ENCODE results near the gene NLRC3. TPM values are rescaled to one million over a fixed set of nuclear protein-coding genes. Genes with fewer than 3 reads are reported as not detected.

The NLRC3 gene
- total RNA-seq, 1 donor from 2014 or later = 3.2 TPM

DNA sequence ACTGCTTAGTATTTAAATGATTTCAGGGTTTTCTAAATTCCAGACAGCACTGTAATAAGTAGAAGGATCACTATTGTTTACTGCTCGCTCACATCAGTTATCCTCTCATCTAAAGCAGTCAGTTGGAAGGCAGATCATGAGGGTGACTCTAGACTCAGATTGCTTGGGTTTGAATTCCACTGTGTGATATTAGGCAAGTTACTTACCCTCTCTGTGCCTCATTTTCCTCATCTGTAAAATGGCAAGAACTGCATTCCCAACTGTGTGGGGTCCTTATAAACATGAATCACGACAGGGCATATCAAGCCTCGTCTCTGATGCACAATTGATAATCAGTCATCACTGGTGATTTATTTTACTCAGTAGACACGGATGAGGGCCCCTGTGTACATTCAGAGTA is 61.3 kb downstream of the NLRC3 start:
- Mint-ChIP-seq H3K4me3 (ENCODE audit: unreplicated experiment) (no peak overlapping the region), H3K27me3 (ENCODE audit: unreplicated experiment) (peaks cover 1% of the 10 kb centered on the region), H3K36me3 (ENCODE audit: low read depth, unreplicated experiment) (peaks cover 21% of the 10 kb centered on the region), H3K4me1 (ENCODE audit: unreplicated experiment) (peaks cover 4% of the 10 kb centered on the region), H3K27ac (ENCODE audit: unreplicated experiment) (no peak overlapping the region), H3K9me3 (ENCODE audit: unreplicated experiment) (no peaks in the 10 kb centered on the region)
- TF ChIP-seq, protein P1, sequence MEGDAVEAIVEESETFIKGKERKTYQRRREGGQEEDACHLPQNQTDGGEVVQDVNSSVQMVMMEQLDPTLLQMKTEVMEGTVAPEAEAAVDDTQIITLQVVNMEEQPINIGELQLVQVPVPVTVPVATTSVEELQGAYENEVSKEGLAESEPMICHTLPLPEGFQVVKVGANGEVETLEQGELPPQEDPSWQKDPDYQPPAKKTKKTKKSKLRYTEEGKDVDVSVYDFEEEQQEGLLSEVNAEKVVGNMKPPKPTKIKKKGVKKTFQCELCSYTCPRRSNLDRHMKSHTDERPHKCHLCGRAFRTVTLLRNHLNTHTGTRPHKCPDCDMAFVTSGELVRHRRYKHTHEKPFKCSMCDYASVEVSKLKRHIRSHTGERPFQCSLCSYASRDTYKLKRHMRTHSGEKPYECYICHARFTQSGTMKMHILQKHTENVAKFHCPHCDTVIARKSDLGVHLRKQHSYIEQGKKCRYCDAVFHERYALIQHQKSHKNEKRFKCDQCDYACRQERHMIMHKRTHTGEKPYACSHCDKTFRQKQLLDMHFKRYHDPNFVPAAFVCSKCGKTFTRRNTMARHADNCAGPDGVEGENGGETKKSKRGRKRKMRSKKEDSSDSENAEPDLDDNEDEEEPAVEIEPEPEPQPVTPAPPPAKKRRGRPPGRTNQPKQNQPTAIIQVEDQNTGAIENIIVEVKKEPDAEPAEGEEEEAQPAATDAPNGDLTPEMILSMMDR (IDR thresholded peaks at IDR 0.05; ENCODE audit: unreplicated experiment) = no peak
- no peak for DNase-seq (ENCODE audit: low spot score)

DNA sequence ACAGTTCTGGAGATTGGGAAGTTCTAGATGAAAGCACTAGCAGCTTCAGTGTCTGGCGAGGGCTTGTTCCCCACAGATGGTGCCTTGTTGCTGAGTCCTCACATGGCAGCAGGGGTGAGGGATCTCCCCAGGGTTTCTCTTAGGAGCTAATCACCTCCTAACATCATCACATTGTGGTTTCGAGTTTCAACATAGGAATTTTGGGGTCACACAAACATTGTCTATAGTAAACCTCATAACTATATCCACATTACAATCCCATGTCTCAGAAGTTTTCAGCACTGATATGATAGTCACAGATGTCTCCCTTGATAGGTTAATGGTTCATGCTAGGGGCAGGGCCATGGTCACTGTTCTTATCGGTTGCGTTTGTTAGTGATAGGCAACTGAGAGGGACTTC is 62.6 kb downstream of the NLRC3 start:
- Mint-ChIP-seq H3K36me3 (ENCODE audit: low read depth, unreplicated experiment) (peaks cover 25% of the 10 kb centered on the region), H3K4me1 (ENCODE audit: unreplicated experiment) (peaks cover 4% of the 10 kb centered on the region), H3K27me3 (ENCODE audit: unreplicated experiment) (peaks cover 1% of the 10 kb centered on the region), H3K9me3 (ENCODE audit: unreplicated experiment) (no peaks in the 10 kb centered on the region), H3K27ac (ENCODE audit: unreplicated experiment) (no peak overlapping the region), H3K4me3 (ENCODE audit: unreplicated experiment) (no peak overlapping the region)
- DNase-seq (ENCODE audit: low spot score) = no peak
- TF ChIP-seq, protein P1 (IDR thresholded peaks at IDR 0.05; ENCODE audit: unreplicated experiment) = no peak

DNA sequence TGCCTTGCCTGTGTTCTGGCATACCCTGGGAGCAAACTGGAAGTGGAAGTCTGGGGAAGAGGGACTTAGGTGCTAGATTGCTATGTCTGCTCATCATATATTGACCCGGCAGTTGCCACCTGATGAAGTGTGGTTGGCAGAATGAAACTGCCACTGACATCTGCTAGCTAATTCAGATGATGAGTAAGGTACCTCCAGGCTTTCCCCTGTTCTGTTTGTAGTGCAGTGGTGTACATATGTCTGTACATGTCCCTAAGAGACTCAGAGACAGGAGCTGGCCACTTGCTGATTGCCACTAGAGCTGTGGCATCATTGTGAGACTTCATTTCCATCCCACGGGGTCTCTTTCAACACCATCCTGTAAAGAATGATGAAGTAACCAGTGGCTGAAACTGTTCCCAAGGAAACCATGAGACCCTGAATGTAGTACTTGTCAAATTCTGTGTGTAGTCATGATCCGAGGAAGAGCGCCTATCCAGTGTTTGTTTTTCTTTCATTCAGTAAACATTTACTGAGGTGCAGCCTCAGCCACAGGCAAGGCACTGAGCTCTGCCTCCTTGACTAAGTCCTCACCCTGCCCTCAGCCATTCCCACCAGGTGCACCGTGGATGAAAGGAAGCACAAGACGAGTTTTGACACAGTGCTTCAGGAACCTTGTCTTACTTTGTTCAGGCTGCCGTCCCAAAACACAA is 63.2 kb downstream of the NLRC3 start:
- peaks cover 4% of the 10 kb centered on the region for H3K4me1 Mint-ChIP-seq (ENCODE audit: unreplicated experiment)
- no peak overlapping the region for H3K4me3 Mint-ChIP-seq (ENCODE audit: unreplicated experiment)
- H3K9me3 Mint-ChIP-seq (ENCODE audit: unreplicated experiment) = no peaks in the 10 kb centered on the region
- DNase-seq (ENCODE audit: low spot score) = no peak
- H3K36me3 Mint-ChIP-seq (ENCODE audit: low read depth, unreplicated experiment) = peaks cover 20% of the 10 kb centered on the region
- H3K27ac Mint-ChIP-seq (ENCODE audit: unreplicated experiment) = no peak overlapping the region
- TF ChIP-seq, protein P1 (IDR thresholded peaks at IDR 0.05; ENCODE audit: unreplicated experiment) = no peak
- H3K27me3 Mint-ChIP-seq (ENCODE audit: unreplicated experiment) = peaks cover 1% of the 10 kb centered on the region

DNA sequence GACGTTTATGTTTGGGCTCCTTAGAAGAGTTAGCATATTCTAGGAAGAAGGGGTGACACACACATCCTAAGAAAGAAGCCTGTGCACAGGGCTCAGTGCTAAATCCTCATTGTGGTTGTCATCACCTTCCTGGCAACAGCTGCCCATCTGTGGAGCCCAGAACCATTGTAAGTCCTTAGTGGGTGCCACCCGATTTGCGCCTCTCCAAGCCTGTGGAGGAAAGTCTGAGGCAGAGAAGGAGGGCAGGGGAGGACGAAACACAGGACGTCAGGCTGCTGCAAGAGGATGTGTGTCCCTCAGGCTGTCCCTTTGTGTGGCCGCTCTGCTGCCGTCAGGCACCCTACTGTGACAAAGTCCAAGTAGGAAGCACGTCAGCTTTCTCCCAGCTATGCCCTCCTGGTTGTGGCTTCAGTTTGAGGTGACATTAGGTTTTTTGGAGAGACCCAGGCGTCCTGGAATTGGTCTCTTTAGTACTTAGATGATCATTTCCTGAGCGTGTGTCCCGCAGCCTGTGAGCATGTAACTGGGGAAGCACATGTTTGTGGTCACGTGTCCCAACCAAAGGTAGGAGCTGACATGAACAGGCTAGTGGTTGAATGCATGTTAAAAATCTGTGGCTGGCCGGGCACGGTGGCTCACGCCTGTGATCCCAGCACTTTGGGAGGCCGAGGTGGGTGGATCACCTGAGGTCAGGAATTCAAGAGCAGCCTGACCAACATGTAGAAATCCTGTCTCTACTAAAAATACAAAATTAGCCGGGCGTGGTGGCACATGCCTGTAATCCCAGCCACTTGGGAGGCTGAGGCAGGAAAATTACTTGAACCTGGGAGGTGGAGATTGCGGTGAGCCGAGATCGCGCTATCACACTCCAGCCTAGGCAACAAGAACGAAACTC is 65.7 kb downstream of the NLRC3 start:
- Mint-ChIP-seq H3K4me1 (ENCODE audit: unreplicated experiment) (no peaks in the 10 kb centered on the region), H3K36me3 (ENCODE audit: low read depth, unreplicated experiment) (peaks cover 20% of the 10 kb centered on the region), H3K27me3 (ENCODE audit: unreplicated experiment) (no peaks in the 10 kb centered on the region), H3K27ac (ENCODE audit: unreplicated experiment) (no peak overlapping the region), H3K4me3 (ENCODE audit: unreplicated experiment) (no peak overlapping the region), H3K9me3 (ENCODE audit: unreplicated experiment) (no peaks in the 10 kb centered on the region)
- no peak for DNase-seq (ENCODE audit: low spot score)
- TF ChIP-seq, protein P1 (IDR thresholded peaks at IDR 0.05; ENCODE audit: unreplicated experiment) = no peak

DNA sequence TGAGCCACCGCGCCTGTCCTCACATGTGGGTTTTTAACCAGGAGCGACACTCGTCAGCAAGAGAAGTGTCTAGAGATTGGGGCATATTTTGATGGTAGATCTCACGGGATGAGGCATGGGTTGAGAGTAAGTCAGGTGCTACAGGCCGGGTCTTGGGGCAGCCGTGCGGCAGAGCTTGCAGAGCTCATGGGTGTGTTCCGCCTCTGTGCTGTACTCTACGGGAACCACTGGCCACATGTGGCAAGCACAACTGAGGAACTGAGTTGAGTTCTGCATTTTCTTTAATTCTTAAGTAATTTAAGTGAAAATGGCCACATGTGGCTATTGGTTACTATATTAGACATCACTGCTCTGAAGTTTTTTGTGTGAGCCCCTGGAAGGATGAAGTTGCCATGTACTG is 66.8 kb downstream of the NLRC3 start:
- Mint-ChIP-seq H3K4me1 (ENCODE audit: unreplicated experiment) (no peaks in the 10 kb centered on the region), H3K9me3 (ENCODE audit: unreplicated experiment) (no peaks in the 10 kb centered on the region), H3K4me3 (ENCODE audit: unreplicated experiment) (no peak overlapping the region), H3K36me3 (ENCODE audit: low read depth, unreplicated experiment) (peaks cover 20% of the 10 kb centered on the region), H3K27me3 (ENCODE audit: unreplicated experiment) (no peaks in the 10 kb centered on the region), H3K27ac (ENCODE audit: unreplicated experiment) (no peak overlapping the region)
- no peak for DNase-seq (ENCODE audit: low spot score)
- TF ChIP-seq, protein P1 (IDR thresholded peaks at IDR 0.05; ENCODE audit: unreplicated experiment) = no peak

Measured in endothelial cell (in vitro differentiated cells).